H4 (cell line): Measurements from ENCODE around the gene ATF2. TPM values are rescaled to one million over a fixed set of nuclear protein-coding genes. Genes with fewer than 3 reads are reported as not detected.

ENCODE experiments used
- DNase-seq: peaks from one replicate; pipeline ENCODE4 v3.0.0-alpha.2; 2015; ENCODE audit warnings: low spot score
- total RNA-seq: library from RNA; depleted of rRNA; stranded (reverse); fragments of >200 nt; shearing (Covaris generic); gene quantifications from 2 replicates; pipeline ENCODE4 v1.2.3, GENCODE V29; 2014; rRNA removed

ATF2 gene
- total RNA-seq, 1 experiment from 2014 or later, result 30.0 TPM

- DNase-seq, result no peak
Measured at GRCh38 chr2:175025233-175025632, 142.8 kb downstream of the ATF2 start.

- DNase-seq, result no peak
Measured at GRCh38 chr2:175022923-175023322, 145.1 kb downstream of the ATF2 start.

Other genes starting within 250 kb of the ATF2 start
- 14.5 and 18.5 TPM in 2 replicates for gene CHN1, start 162.8 kb downstream of the ATF2 start, total RNA-seq
- gene ATP5MC3, start 13.5 kb upstream of the ATF2 start, total RNA-seq, result 230 and 264 TPM in 2 replicates